Neural progenitor cell (in vitro differentiated cells): ENCODE results near the gene AGBL4. TPM values are rescaled to one million over a fixed set of nuclear protein-coding genes. Genes with fewer than 3 reads are reported as not detected.

ENCODE experiments used
- DNase-seq: peaks from one replicate; pipeline ENCODE4 v3.0.0-alpha.2; 2016; ENCODE audit warnings: low spot score
- H2AFZ ChIP-seq: fragments of 200-600 bp; sonication (generic); replicated peaks from 2 replicates; pipeline ENCODE4 v1.6.1; 2016; ENCODE audit warnings: antibody characterized with exemption
- H3F3A ChIP-seq: fragments of 200-600 bp; sonication (generic); 2 replicates; pipeline ENCODE4 v1.6.1; 2016; ENCODE audit warnings: antibody characterized with exemption, low read depth
- H3K27ac ChIP-seq: fragments of 200-600 bp; sonication (generic); 2 replicates; pipeline ENCODE4 v1.5.1; 2016; ENCODE audit warnings: mild to moderate bottlenecking
- H3K27me3 ChIP-seq: fragments of 200-600 bp; sonication (generic); 2 replicates; pipeline ENCODE4 v1.6.1; 2016; ENCODE audit warnings: mild to moderate bottlenecking, moderate library complexity
- H3K36me3 ChIP-seq: fragments of 200-600 bp; sonication (generic); 2 replicates; pipeline ENCODE4 v1.5.1; 2016
- H3K4me1 ChIP-seq: fragments of 200-600 bp; sonication (generic); 2 replicates; pipeline ENCODE4 v1.6.1; 2016; ENCODE audit warnings: mixed run types
- H3K4me2 ChIP-seq: fragments of 200-600 bp; sonication (generic); 2 replicates; pipeline ENCODE4 v1.6.1; 2016
- H3K4me3 ChIP-seq: fragments of 200-600 bp; sonication (generic); 2 replicates; pipeline ENCODE4 v1.5.1; 2016
- H3K79me2 ChIP-seq: fragments of 200-600 bp; sonication (generic); 2 replicates; pipeline ENCODE4 v1.6.1; 2016; ENCODE audit warnings: low read depth
- H3K9ac ChIP-seq: fragments of 200-600 bp; sonication (generic); 2 replicates; pipeline ENCODE4 v1.6.1; 2016
- H3K9me3 ChIP-seq: fragments of 200-600 bp; sonication (generic); 2 replicates; pipeline ENCODE4 v1.5.1; 2016; ENCODE audit warnings: low read depth
- H4K20me1 ChIP-seq: fragments of 200-600 bp; sonication (generic); 2 replicates; pipeline ENCODE4 v1.6.1; 2016; ENCODE audit warnings: low read depth
- H3K27ac Mint-ChIP-seq: 3 replicates; pipeline ENCODE4 v1.8.0; 2021; ENCODE audit warnings: mixed read lengths
- H3K27me3 Mint-ChIP-seq: 2 replicates; pipeline ENCODE4 v1.8.0; 2022; ENCODE audit warnings: low read depth, mild to moderate bottlenecking, inconsistent platforms, moderate library complexity, mixed read lengths; ENCODE audit not compliant: insufficient read depth
- H3K36me3 Mint-ChIP-seq: 3 replicates; pipeline ENCODE4 v1.8.0; 2021; ENCODE audit warnings: mixed read lengths
- H3K4me1 Mint-ChIP-seq: 3 replicates; pipeline ENCODE4 v1.8.0; 2021; ENCODE audit warnings: mixed read lengths
- H3K4me3 Mint-ChIP-seq: 3 replicates; pipeline ENCODE4 v1.8.0; 2021; ENCODE audit warnings: mild to moderate bottlenecking, moderate library complexity, mixed read lengths
- H3K9me3 Mint-ChIP-seq: 3 replicates; pipeline ENCODE4 v1.8.0; 2020; ENCODE audit warnings: mixed read lengths
- CTCF ChIP-seq: fragments of 200-600 bp; sonication (generic); IDR thresholded peaks from 2 replicates; pipeline ENCODE4 v1.5.1; 2017; ENCODE audit warnings: antibody characterized with exemption, mild to moderate bottlenecking
- EZH2 ChIP-seq: fragments of 200-600 bp; sonication (generic); IDR thresholded peaks from 2 replicates; pipeline ENCODE4 v1.6.1; 2017; ENCODE audit warnings: antibody characterized with exemption, mild to moderate bottlenecking, moderate library complexity
- EZH2phosphoT487 ChIP-seq: fragments of 200-600 bp; sonication (generic); IDR thresholded peaks from 2 replicates; pipeline ENCODE4 v1.6.1; 2017; ENCODE audit warnings: antibody characterized with exemption
- total RNA-seq: library from RNA; depleted of rRNA; stranded (reverse); fragments of >200 nt; gene quantifications from 2 replicates; pipeline ENCODE4 v1.2.3, GENCODE V29; 2015; ENCODE audit warnings: low replicate concordance

AGBL4 gene
- total RNA-seq, 1 donor from 2014 or later, result 1.5 TPM

DNA sequence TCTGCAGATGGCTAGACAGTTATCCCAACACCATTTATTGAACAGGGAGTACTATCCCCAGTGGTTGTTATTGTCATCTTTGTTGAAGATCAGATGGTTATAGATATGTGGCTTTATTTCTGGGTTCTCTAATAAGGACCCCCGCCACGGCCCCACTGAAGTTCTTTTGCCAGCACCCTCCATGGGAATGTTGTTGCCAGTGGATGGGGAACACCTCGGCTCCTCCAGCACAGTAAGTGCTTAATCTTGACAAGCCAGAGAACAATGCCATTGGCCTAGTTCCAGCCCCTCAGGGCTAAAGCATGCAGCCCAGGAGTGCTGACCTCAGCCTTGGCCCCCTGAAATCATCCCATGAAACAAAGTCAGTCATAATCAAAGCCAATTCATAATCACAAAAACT lies 337.6 kb downstream of the AGBL4 start:
- H3K9me3 ChIP-seq, result peaks cover 35% of the 10 kb centered on the region
- no peak overlapping the region for H3K9ac ChIP-seq
- no peak overlapping the region for H3K4me3 Mint-ChIP-seq
- H3K4me3 ChIP-seq, result no peak overlapping the region
- no peaks in the 10 kb centered on the region for H3K4me1 ChIP-seq
- no peak for DNase-seq
- no peaks in the 10 kb centered on the region for H3K36me3 Mint-ChIP-seq
- H3K27me3 ChIP-seq, result no peaks in the 10 kb centered on the region
- H3K9me3 Mint-ChIP-seq, result peaks cover 13% of the 10 kb centered on the region
- H3K79me2 ChIP-seq, result no peaks in the 10 kb centered on the region
- H3K27me3 Mint-ChIP-seq, result no peaks in the 10 kb centered on the region
- no peaks in the 10 kb centered on the region for H3K36me3 ChIP-seq
- no peaks in the 10 kb centered on the region for H4K20me1 ChIP-seq
- H3F3A ChIP-seq, result no peaks in the 10 kb centered on the region
- H3K4me1 Mint-ChIP-seq, result no peaks in the 10 kb centered on the region
- no peak overlapping the region for H2AFZ ChIP-seq
- H3K4me2 ChIP-seq, result no peak overlapping the region
- no peak overlapping the region for H3K27ac Mint-ChIP-seq
- TF ChIP-seq EZH2phosphoT487 (no peak), EZH2 (no peak), CTCF (no peak)
- H3K27ac ChIP-seq, result no peak overlapping the region

DNA sequence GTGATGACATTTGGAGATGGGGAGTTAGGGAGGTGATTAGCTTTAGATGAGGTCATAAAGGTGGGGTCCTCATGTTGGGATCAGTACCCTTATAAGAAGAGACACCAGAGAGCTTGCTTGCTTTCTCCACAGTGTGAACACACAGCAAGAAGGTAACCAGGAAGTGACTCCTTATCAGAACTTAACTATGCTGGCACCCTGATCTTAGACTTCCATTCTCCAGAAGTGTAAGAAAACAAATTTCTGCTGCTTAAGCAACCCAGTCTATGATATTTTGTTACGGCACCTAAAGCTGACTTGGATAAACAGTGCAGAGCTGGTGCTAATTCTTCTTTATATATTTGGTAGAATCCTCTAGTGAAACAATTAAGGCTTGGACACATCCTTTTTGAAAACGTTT lies 346.0 kb downstream of the AGBL4 start:
- Mint-ChIP-seq H3K36me3 (no peaks in the 10 kb centered on the region), H3K4me1 (no peaks in the 10 kb centered on the region), H3K9me3 (peaks cover 15% of the 10 kb centered on the region), H3K27ac (no peak overlapping the region), H3K27me3 (no peaks in the 10 kb centered on the region), H3K4me3 (no peak overlapping the region)
- Histone ChIP-seq H3F3A (no peaks in the 10 kb centered on the region), H3K4me2 (no peak overlapping the region), H2AFZ (no peak overlapping the region), H3K9me3 (peaks cover 43% of the 10 kb centered on the region), H3K9ac (no peak overlapping the region), H3K27ac (no peak overlapping the region), H3K4me1 (no peaks in the 10 kb centered on the region), H3K4me3 (no peak overlapping the region), H3K36me3 (no peaks in the 10 kb centered on the region), H3K27me3 (no peaks in the 10 kb centered on the region), H3K79me2 (no peaks in the 10 kb centered on the region), H4K20me1 (no peaks in the 10 kb centered on the region)
- no peak for DNase-seq
- TF ChIP-seq EZH2, result no peak
- TF ChIP-seq CTCF, result no peak
- no peak for TF ChIP-seq EZH2phosphoT487

DNA sequence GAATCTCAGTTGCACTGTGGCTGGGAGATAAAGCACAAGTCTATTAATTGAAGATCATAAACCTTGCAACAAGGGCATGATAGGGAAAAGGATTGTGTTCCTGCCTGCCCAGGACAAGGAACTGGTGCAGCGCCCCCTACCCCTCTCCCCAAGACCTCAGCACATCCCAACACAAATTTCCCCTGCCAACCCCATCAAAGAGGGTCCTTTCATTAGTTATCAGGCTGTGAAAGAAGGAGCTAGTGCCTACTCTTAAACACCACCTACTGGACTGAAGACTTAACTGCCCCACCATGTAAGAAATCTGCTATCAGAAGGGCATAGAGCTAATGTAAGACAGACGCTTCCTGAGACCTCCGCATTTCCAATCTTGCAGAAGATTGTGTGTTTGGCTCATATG lies 372.6 kb downstream of the AGBL4 start:
- H3K79me2 ChIP-seq, result no peaks in the 10 kb centered on the region
- Mint-ChIP-seq H3K9me3 (peaks cover 20% of the 10 kb centered on the region), H3K36me3 (no peaks in the 10 kb centered on the region), H3K4me3 (no peak overlapping the region), H3K27me3 (no peaks in the 10 kb centered on the region), H3K4me1 (no peaks in the 10 kb centered on the region), H3K27ac (no peak overlapping the region)
- no peak overlapping the region for H3K9ac ChIP-seq
- H3K27me3 ChIP-seq, result no peaks in the 10 kb centered on the region
- no peak overlapping the region for H3K27ac ChIP-seq
- H4K20me1 ChIP-seq, result no peaks in the 10 kb centered on the region
- no peaks in the 10 kb centered on the region for H3K36me3 ChIP-seq
- no peak overlapping the region for H3K4me3 ChIP-seq
- no peak for DNase-seq
- no peaks in the 10 kb centered on the region for H3F3A ChIP-seq
- no peak overlapping the region for H2AFZ ChIP-seq
- no peaks in the 10 kb centered on the region for H3K4me1 ChIP-seq
- peaks cover 19% of the 10 kb centered on the region for H3K9me3 ChIP-seq
- no peak overlapping the region for H3K4me2 ChIP-seq
- TF ChIP-seq CTCF, result no peak

- Histone ChIP-seq H3K4me2 (no peak overlapping the region), H3K79me2 (no peaks in the 10 kb centered on the region), H3K27me3 (no peaks in the 10 kb centered on the region), H3F3A (no peaks in the 10 kb centered on the region), H3K9me3 (peaks cover 30% of the 10 kb centered on the region), H2AFZ (no peak overlapping the region), H3K36me3 (no peaks in the 10 kb centered on the region), H3K4me3 (no peak overlapping the region), H3K4me1 (no peaks in the 10 kb centered on the region), H3K27ac (no peak overlapping the region), H4K20me1 (no peaks in the 10 kb centered on the region), H3K9ac (no peak overlapping the region)
- Mint-ChIP-seq H3K4me3 (no peak overlapping the region), H3K27ac (no peak overlapping the region), H3K4me1 (no peaks in the 10 kb centered on the region), H3K9me3 (peaks cover 21% of the 10 kb centered on the region), H3K27me3 (no peaks in the 10 kb centered on the region), H3K36me3 (no peaks in the 10 kb centered on the region)
- TF ChIP-seq EZH2, result no peak
- TF ChIP-seq CTCF, result no peak
- no peak for TF ChIP-seq EZH2phosphoT487
- DNase-seq, result no peak
These were observed 393.6 kb downstream of the AGBL4 start for GRCh38 chr1:49630156-49630555.
